ENCODE data around the gene NUDT16L1. TPM values are rescaled to one million over a fixed set of nuclear protein-coding genes. Genes with fewer than 3 reads are reported as not detected.

The NUDT16L1 gene
- polyA plus RNA-seq, 3 donors = 33.1 to 42.0 (median 38.4) TPM

Other genes starting within 250 kb of the NUDT16L1 start
- 10 to 100 TPM; 31.4 to 44.2 (median 37.3) TPM for gene NMRAL1, start 218.9 kb upstream of the NUDT16L1 start, polyA plus RNA-seq (ENCODE audit: insufficient read length in 3 of 3)
- gene HMOX2, start 217.2 kb upstream of the NUDT16L1 start, polyA plus RNA-seq (ENCODE audit: insufficient read length in 3 of 3) = 10 to 100 TPM; 47.3 to 49.0 (median 48.3) TPM
- 10 to 100 TPM; 19.8 to 30.6 (median 26.2) TPM for gene CDIP1, start 154.8 kb upstream of the NUDT16L1 start, polyA plus RNA-seq (ENCODE audit: insufficient read length in 3 of 3)
- under 1 TPM; 0.08 to 0.26 (median 0.18) TPM for gene C16orf96, start 137.2 kb upstream of the NUDT16L1 start, polyA plus RNA-seq (ENCODE audit: insufficient read length in 3 of 3)
- gene UBALD1, start 78.7 kb upstream of the NUDT16L1 start, polyA plus RNA-seq (ENCODE audit: insufficient read length in 3 of 3) = 10 to 100 TPM; 10.0 to 12.1 (median 10.2) TPM
- 10 to 100 TPM; 35.5 to 42.6 (median 35.8) TPM for gene MGRN1, start 68.7 kb upstream of the NUDT16L1 start, polyA plus RNA-seq (ENCODE audit: insufficient read length in 3 of 3)
- 10 to 100 TPM; 17.0 to 19.7 (median 18.9) TPM for gene ANKS3, start 40.7 kb downstream of the NUDT16L1 start, polyA plus RNA-seq (ENCODE audit: insufficient read length in 3 of 3)
- gene DNAAF8, start 41.0 kb downstream of the NUDT16L1 start, polyA plus RNA-seq (ENCODE audit: insufficient read length in 3 of 3) = 1 to 10 TPM; 1.2 to 2.3 (median 1.8) TPM
- gene ZNF500, start 73.6 kb downstream of the NUDT16L1 start, polyA plus RNA-seq (ENCODE audit: insufficient read length in 3 of 3) = 10 to 100 TPM; 12.4 to 13.7 (median 13.4) TPM
- gene SEPTIN12, start 94.8 kb downstream of the NUDT16L1 start, polyA plus RNA-seq (ENCODE audit: insufficient read length in 3 of 3) = under 1 TPM in 1 of 3 donors, not detected in 2; 0.19 TPM
- gene SMIM22, start 101.8 kb downstream of the NUDT16L1 start, polyA plus RNA-seq (ENCODE audit: insufficient read length in 3 of 3) = 10 to 100 TPM in 1 of 3 donors, 1 to 10 TPM in 2; 4.3 to 11.0 (median 9.4) TPM
- gene ROGDI, start 109.1 kb downstream of the NUDT16L1 start, polyA plus RNA-seq (ENCODE audit: insufficient read length in 3 of 3) = 10 to 100 TPM; 29.0 to 32.3 (median 31.4) TPM
- 100 to 1,000 TPM; 130 to 138 (median 134) TPM for gene GLYR1, start 153.7 kb downstream of the NUDT16L1 start, polyA plus RNA-seq (ENCODE audit: insufficient read length in 3 of 3)
- gene UBN1, start 153.9 kb downstream of the NUDT16L1 start, polyA plus RNA-seq (ENCODE audit: insufficient read length in 3 of 3) = 10 to 100 TPM; 30.1 to 35.4 (median 33.0) TPM
- gene PPL, start 243.6 kb downstream of the NUDT16L1 start, polyA plus RNA-seq (ENCODE audit: insufficient read length in 3 of 3) = 10 to 100 TPM; 27.0 to 31.7 (median 29.7) TPM

All from right renal cortex interstitium (tissue), 3 donors.